Fibroblast of upper back skin (primary cell): ENCODE measurements around the gene RNASE13.
"Not testable (repeated sequence)": the region's sequence is repeated elsewhere in the genome, so short reads cannot be mapped to it uniquely, and the experiment has no call there.

ENCODE experiments used
- DNase-seq: peaks from one replicate; pipeline ENCODE4 v3.0.0-alpha.2; 2013

RNASE13 gene

GRCh38 chr14:21040941-21041340 is 6.3 kb upstream of the RNASE13 start:
- DNase-seq, result not testable (repeated sequence)

DNA sequence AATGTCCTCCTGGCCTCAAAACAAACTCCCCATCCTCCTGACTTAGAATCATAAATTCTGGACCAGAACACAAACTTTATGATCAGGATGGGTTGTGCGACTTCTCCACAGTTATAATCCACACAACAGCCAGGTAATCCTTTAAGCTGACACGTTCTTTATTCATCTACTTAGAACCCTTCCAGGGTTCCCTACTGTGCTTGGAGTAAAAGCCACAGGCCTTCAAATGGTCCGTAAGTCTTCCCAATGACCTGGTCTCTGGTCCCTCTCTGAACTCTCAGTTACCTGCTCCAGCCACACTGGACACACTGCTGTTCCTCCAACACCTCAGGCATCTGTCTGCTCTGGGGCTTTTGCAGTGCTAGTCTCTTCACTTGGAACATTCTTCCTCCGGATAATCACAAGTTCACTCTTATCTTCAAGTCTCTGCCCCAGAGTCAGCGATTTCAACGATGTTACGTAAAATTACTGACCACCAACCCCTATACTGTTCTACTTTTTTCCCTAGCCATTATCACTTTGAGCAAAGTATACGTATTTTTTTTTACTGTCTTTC is 5.8 kb upstream of the RNASE13 start:
- no peak for DNase-seq

DNA sequence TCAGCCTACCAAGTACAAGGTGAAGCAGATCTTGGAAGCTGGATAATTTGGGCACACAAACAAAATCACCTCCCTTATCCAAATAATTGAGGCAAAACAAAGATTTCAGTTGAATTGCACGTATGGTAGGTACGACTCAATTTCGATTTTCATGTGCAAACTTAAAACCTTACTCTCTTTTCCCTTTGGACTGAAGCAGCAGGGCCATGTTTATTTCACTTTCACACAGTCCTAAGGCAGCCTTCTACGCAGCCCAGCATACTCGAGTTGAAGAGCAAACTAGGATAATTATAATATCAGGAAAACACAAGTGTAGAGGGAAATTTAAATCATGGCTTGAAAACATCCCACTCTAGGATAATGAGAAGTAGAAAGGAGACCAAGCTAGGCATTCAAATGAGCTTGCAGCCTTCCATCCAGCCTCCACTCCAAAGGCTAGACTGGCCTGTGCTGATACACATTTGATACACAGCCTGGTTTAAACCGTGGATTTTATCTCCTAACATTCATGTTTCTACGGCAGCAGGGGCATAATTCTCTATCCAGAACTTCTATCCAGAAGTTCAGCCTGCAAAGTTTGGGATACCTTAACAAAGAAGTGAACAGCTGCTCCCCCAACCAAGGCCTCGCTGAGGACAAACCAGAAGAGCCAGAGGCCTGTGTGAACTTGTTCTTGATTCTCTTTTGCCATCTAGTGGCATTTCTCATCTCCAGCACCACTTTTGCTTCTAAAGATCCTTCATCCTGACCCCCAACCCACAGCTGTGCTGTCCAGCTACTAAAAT is 5.2 kb upstream of the RNASE13 start:
- peak; percentile 73 for DNase-seq

GRCh38 chr14:21038441-21039422 is 4.1 kb upstream of the RNASE13 start:
- DNase-seq, result peak; percentile 58

GRCh38 chr14:21037156-21037555 is 2.5 kb upstream of the RNASE13 start:
- no peak for DNase-seq

- DNase-seq, result no peak
Observed at GRCh38 chr14:21036751-21037150, 2.1 kb upstream of the RNASE13 start.

DNA sequence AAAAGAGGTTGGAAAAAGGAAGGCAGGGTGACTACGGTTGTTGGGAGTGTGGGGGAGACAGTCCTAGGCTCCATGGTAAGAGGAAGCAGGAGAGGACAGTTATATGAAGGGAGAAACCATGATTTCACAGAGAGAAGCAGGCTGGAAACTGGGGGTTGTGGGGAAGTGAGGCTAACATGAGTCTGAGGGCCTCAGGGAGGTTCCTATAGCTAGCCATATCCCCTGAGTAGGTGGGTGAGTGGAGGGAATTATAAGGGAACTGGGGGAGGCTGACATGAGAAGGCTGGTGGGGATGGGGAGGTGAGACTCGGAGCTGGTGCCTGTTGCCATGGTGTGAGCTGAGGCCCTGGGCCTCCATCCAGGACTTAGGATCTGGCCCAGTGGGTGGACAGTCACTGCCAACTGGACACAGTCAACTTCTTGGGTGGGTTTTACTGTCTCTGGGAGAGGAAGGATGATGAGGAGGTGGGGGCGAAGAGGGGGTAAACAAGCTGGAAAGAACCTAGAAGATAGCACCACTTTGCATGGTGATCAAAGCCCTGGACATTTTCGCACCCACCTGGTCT is 1.4 kb downstream of the RNASE13 start:
- no peak for DNase-seq

- DNase-seq, result no peak
Observed at GRCh38 chr14:21032326-21033132, 2.1 kb downstream of the RNASE13 start.

- DNase-seq, result no peak
Observed at GRCh38 chr14:21030531-21030930, 4.1 kb downstream of the RNASE13 start.

- DNase-seq, result no peak
Observed at GRCh38 chr14:21029917-21030316, 4.7 kb downstream of the RNASE13 start, which contains the start of gene TPPP2. TSS of gene TPPP2 (plus strand) at chr14:21030217. CDS start at chr14:21030582, 365 bp downstream.

GRCh38 chr14:21026988-21027315 is 7.7 kb downstream of the RNASE13 start:
- no peak for DNase-seq

DNA sequence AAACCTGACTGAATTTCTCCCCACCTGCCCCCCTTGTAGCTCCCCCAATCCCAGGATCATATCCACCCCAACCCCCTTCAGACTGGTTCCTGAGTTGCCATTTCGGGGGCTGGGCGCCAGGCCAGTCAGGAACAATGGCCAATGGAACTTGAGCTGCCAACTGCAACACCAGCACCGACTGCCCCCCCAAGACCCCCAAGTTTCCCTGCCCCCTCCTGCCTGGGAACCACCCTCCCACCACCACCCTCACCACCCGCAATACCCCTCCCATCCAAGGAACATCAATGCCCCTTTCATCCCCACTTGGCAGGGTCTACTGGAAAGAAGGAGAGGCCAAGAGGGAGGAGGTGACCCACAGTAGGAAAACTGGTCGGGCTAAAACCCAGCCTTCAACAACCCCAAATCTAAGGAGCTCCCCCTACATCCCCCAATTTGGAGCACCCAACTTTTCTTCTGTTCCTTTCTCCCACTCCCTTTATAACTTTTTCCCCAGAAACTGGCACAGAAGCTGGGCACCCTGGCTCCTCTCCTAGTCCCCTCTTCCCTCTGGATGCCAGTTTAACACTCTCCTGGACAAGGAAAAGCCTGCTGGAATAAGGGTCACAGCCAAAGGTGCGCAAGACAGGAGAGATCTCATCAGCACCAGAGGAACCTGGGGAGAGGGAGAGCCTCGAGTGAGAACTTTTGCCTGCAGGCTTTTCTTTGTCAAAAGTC is 8.2 kb downstream of the RNASE13 start:
- no peak for DNase-seq

DNA sequence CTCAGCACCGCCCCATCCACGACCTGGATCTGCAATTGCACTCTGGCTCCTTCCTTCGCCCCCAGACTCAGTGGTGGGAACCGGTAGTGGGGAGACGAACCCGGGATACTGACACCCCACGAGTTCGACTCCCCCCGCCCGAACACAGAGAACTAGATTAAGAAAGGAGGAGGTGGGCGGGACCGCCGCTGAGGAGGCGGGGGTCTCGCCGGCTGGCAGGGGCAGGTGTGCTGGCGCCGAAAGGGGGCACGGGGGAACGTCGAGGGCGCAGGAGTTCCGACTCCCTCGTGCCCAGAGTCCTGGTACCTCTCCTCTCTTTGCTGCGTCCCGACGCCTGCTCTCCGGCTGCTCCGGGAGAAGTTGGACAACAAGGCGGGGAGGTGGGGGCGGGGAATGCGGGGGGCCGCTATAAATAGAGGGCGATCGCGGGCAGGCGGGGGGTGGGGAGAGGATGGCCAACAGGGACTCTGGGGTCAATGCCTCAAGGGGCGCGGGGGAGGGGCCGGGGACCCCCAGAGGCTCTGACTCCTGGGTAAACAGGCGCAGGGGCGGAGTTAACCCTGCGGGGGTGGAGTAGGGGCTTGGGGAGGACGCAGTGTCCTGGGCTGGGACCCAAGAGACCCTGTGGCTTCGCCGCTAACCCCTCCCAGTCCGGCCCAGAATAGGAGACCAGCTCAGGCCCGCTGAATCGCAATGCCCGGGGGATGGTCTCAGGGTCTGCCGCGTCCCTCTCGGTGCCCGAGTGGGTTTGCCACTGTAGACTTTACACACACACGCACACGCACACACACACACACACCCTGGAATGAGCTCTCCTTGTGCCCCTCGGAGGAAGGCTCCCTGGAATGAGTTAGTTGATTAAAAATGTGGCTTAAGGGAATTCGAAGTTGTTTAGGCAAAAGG is 9.0 kb downstream of the RNASE13 start:
- DNase-seq, result no peak

DNA sequence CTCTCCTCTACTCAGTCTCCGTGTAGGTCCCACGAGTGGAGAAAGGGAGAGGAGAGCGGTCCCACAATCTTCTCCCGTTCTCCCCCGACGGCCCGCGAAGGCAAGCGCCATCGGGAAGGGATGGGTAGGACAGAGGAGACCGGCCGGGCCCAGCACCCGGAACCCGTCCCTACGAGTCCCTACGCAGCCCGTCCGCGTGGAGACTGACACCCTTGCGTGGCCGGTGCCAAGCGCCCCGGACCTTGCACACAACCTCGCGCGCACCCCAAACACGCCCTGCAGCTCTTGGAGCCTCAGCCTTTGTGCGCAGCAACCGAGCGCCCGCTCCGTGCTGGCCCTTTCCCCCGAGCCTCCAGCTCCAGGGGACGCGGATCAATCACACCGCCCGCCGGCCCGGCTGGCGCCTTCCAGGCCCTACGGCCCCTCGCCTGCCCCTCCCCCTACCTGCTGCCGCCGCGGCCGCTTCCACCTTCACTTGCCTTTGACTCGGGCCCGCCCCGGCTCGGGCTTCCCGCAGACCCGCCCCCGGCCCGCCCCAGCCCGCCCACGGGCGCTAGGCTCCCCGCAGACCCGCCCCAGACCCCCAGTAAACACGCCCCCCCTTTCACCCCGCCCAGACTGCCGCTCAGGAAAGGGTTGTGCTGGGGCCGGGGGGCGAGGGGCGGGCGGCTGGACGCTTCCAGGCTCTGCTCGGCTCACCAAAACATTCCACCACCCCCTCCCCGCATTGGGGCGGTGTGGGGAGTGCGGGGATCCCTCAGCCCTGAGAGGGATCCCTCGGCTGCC is 9.8 kb downstream of the RNASE13 start, which contains the start of gene NDRG2:
Gene NDRG2, minus strand, starts transcription at position 477 of the 786 bp plus-strand sequence. CDS start 1,746 bp downstream, outside the sequence.
- DNase-seq, result peak; percentile 23

DNA sequence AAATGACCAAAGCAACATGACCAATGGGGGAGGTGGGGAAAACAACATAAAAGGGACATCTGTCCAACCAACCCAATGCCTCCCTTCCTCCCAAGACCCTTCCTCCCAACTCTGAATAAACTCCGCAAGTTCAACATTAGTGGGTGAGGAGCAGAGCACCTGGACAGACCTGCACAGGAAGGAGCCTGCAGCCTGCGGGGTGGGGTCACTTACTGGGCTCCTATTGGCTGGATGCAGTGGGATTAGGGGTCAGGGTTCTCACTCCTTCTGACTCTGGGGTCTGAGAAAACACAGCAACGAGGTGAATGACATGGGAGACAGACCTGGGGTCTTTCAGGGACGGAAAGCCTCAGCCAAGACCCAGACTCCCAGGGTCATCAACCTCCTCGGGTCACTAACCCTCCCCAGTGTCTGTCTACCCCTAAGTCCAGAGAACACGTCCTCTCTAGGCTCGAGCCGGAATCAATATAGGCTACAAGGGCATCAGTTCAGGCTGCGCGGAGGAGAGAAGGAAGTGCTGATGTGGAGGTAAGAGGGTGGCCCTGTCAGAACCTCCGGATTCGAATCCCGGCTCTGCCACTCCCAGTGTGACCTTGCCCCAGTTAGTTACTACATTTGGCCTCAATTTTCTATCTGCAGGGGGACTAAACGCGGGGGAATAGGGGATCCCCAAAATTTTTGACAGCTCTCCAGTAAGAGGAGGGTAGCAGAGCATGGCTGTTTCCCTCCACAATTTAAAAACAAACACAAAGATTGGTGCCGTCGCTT is 10.6 kb downstream of the RNASE13 start:
- DNase-seq, result no peak

DNA sequence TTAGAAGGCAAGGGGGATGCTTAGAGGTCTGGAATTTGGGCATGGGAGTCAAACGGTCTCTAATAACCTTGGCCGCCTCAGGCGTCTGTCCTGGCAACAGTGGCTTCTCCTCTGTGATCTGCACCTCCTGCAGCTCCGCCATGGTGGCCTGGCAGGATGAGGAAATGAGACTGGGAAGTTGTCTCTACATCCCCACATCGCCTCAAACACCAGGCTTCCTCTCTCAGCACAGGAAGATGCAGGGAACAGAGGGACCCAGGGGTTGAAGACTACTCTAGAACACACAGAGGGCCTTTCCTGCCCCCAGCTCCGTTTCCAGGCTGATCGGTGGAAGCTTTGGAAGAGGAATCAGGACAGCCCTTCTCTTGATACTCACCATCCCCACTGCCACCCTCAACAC is 11.4 kb downstream of the RNASE13 start:
- DNase-seq, result no peak

GRCh38 chr14:21022686-21023085 is 11.9 kb downstream of the RNASE13 start:
- DNase-seq, result no peak

GRCh38 chr14:21020977-21021545 is 13.5 kb downstream of the RNASE13 start:
- no peak for DNase-seq
